ENCODE results near the gene KCND1. TPM values are rescaled to one million over a fixed set of nuclear protein-coding genes. Genes with fewer than 3 reads are reported as not detected.
A peak's percentile ranks its signal among the peaks of the same experiment; 100 is the strongest.

KCND1 gene
- total RNA-seq: 1 to 10 TPM; 4.9 TPM

DNA sequence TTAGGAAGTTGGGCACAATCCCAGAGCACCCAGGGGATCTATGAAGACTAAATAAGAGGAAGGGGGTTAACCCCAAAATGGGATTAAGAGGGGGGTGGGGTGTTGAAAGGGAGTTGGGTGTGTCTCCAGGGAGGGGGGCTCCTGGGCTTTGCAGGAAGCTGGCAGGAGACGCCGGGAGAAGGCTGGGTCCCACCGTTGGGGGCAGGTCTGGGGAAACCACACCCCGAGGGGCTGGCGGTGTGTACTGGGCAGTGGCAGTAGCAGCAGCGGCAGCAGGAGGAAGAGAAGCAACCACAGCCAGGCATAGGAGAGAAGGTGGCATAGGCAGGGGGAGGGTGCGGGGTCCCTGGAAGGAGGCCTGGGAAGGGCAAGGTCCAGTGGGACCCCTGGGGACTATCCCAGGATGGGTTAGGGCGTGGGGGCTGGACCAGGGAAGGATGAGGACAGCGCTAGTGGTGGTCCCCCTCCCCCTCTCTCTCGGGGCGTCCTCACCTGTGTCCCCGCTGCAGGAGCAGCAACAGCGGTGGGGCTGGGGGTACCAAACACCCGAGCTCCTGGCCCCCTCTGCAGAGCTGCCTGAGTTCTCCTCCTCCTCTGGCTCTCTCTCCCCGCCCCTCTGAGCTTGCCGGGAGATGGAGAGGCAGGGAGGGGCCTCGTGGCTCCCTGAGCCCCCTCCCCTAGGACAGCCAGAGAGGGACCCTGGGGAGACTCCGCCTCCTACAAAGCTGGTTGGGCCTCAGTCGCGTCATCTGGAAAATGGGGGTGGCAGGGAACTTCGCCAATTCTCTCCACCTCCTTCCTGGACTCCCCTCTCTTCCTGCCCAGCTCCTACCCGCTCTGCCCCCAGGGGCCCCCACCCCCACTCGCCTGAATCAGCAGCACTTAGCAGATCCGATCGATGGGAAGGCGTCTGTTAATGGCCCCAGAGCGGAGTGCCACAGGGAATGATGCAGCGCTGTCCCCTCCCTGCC is at the start of gene KCND1:
TSS of gene KCND1 (minus strand) at position 596 of the 971 bp plus-strand sequence. CDS start 1,573 bp downstream, outside the sequence.
- no peak within 1 kb of the TSS for H3K4me3 Mint-ChIP-seq
- H3K9me3 Mint-ChIP-seq: no peaks in the 10 kb centered on the region
- peaks cover 29% of the 10 kb centered on the region for H3K36me3 Mint-ChIP-seq (ENCODE audit: low read depth)
- H3K4me1 Mint-ChIP-seq: peaks cover 20% of the 10 kb centered on the region
- ChIA-PET POLR2A (interaction anchor here (0.9 to 1.4 kb wide), 4 partner anchors 13 to 18 kb away, joined by 3 to 5 read pairs (median 4); no protein-coding TSS in a partner anchor), CTCF (interaction anchor here (1.1 kb wide), 1 partner anchor 42 kb away, joined by 3 read pairs; no protein-coding TSS in a partner anchor)
- H3K27ac Mint-ChIP-seq: no peak within 1 kb of the TSS
- no peak for DNase-seq
- H3K27me3 Mint-ChIP-seq: no peaks in the 10 kb centered on the region

DNA sequence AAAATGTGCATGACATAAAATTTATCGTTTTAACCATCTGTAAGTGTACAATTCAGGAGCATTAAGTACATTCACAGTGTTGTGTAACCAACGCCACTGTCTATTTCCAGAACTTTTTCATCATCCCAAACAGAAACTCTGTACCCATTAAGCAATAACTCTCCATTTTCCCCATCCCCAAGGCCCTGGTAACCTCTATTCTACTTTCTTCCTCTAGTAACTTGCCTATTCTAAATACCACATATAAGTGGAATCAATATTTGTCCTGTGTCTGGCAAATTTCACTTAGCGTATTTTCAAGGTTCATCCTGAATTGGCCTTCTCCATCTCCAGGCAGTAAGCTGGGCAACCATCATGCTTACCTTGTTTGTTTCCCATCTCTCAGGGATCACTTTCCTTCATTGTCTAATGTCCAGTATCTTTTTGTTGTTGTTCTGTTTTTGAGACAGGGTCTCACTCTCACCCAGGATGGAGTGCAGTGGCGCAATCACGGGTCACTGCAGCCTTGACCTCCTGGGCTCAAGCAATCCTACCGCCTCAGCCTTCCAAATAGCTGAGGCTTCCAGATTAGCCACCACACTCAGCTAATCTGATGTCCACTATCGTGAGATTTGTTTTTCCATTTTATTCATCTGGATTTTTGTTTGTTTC is 48.1 kb upstream of the KCND1 start:
- ChIA-PET CTCF (no interaction called here), POLR2A (no interaction called here)
- H3K27ac Mint-ChIP-seq: no peak overlapping the region

DNA sequence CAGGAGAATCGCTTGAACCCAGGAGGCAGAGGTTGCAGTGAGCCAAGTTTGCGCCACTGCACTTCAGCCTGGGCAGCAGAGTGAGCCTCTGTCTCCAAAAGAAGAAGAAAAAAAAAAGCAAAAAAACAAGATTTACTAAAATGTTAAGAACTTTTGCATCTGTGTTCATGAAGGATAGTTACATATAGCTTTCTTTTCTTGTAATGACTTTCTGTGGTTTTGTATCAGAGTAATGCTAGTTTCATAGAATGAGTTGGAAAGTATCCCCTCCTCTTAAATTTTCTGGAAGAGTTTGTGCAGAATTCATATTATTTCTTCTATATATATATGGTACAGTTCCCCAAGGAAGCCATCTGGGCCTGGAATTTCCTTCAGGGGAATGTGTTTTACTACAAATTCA is 47.4 kb upstream of the KCND1 start:
- POLR2A ChIA-PET: no interaction called here
- no peak overlapping the region for H3K27ac Mint-ChIP-seq

More for the DNA sequence above, 48.1 kb upstream of the KCND1 start:
- Mint-ChIP-seq H3K4me1 (peaks cover 8% of the 10 kb centered on the region), H3K9me3 (no peaks in the 10 kb centered on the region), H3K36me3 (ENCODE audit: low read depth) (peaks cover 5% of the 10 kb centered on the region), H3K4me3 (no peak overlapping the region), H3K27me3 (no peaks in the 10 kb centered on the region)
- no peak for DNase-seq

DNA sequence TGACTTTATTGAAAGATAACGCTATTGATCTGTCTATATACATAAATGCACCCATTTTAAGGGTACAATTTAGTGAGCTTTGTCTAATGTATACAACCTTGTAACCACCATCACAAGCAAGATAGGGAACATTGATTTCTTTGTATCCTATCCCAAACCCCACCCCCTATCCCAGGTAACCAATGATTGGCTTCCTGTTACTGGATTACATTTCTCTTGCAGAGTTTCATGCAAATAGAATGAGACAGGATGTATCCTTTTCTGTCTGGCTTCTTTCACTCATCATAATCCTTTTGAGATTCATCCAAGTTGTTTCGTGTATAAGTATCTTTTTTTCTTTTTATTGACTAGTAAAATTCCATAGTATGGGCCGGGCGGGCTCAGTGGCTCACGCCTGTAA is 32.1 kb upstream of the KCND1 start:
- H3K27me3 Mint-ChIP-seq: no peaks in the 10 kb centered on the region
- ChIA-PET POLR2A (interaction anchor here (2.2 kb wide), 1 partner anchor 39 kb away, joined by 26 read pairs; the partner anchor contains the start of gene TFE3), CTCF (interaction anchor here (1.2 kb wide), 1 partner anchor 31 kb away, joined by 3 read pairs; no protein-coding TSS in a partner anchor)
- DNase-seq: no peak
- peaks cover 29% of the 10 kb centered on the region for H3K4me1 Mint-ChIP-seq
- H3K4me3 Mint-ChIP-seq: peak overlapping the region; percentile 50
- peaks cover 22% of the 10 kb centered on the region for H3K36me3 Mint-ChIP-seq (ENCODE audit: low read depth)
- H3K27ac Mint-ChIP-seq: peak overlapping the region; percentile 64
- H3K9me3 Mint-ChIP-seq: no peaks in the 10 kb centered on the region

More for the DNA sequence above, 47.4 kb upstream of the KCND1 start:
- Mint-ChIP-seq H3K27me3 (no peaks in the 10 kb centered on the region), H3K36me3 (ENCODE audit: low read depth) (no peaks in the 10 kb centered on the region), H3K4me1 (peaks cover 8% of the 10 kb centered on the region), H3K4me3 (no peak overlapping the region), H3K9me3 (no peaks in the 10 kb centered on the region)
- CTCF ChIA-PET: no interaction called here
- no peak for DNase-seq

DNA sequence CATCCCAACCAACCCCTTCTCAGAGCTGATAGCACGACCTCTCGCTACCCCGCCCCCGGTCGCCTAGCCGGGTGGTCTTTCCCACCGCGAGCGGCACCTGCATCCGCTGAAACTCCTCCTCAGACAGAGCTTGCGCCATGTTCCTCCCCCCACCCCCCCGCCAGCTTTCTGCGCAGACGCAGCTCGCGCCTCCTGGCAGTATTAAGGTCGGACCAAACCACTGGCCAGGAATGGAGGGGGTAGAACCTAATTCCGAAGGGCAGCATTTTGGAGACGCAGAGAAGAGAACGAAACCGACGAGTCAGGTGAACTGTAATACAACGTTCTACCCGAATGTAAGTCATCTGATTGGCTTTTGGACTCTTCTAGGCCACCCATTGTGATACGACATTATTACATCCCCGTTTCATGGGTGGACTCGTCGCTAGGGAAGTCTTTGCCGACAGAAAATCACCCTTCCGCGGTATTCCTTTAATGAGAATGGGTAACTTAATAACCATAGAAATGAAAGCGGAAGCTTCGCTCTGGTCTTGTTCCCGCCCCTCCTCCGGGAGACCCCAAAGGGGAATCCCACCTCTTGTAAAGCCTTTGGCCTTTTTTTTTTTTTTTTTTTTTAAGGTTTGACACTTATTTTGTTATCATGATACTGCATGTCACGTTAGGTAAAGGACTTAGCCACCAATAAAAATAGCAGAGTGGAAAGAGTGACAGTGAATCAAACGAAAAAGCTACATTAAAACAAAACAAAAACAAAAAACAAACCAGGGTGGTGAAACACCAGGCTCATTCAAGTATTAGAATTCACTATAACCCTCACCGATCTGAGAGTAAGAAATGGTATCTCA is 30.7 kb upstream of the KCND1 start, which contains the start of gene GRIPAP1:
TSS of gene GRIPAP1 (minus strand) at position 174 of the 845 bp plus-strand sequence. CDS start at position 139, 35 bp downstream.
- POLR2A ChIA-PET: interaction anchor here (0.7 to 2.2 kb wide), 16 partner anchors 8 to 428 kb away, joined by 3 to 26 read pairs (median 6); partner anchors contain the start of genes HDAC6, PQBP1, RBM3 and TFE3
- H3K27me3 Mint-ChIP-seq: no peaks in the 10 kb centered on the region
- CTCF ChIA-PET: interaction anchor here (0.6 to 1.4 kb wide), 9 partner anchors 9 to 462 kb away, joined by 3 to 7 read pairs (median 4); partner anchors contain the start of genes HDAC6, TBC1D25 and TFE3
- H3K4me3 Mint-ChIP-seq: peak within 1 kb of the TSS; percentile 98
- no peaks in the 10 kb centered on the region for H3K9me3 Mint-ChIP-seq
- H3K4me1 Mint-ChIP-seq: peaks cover 41% of the 10 kb centered on the region
- H3K27ac Mint-ChIP-seq: peak within 1 kb of the TSS; percentile 94
- peaks cover 35% of the 10 kb centered on the region for H3K36me3 Mint-ChIP-seq (ENCODE audit: low read depth)
- peak; percentile 82 for DNase-seq

DNA sequence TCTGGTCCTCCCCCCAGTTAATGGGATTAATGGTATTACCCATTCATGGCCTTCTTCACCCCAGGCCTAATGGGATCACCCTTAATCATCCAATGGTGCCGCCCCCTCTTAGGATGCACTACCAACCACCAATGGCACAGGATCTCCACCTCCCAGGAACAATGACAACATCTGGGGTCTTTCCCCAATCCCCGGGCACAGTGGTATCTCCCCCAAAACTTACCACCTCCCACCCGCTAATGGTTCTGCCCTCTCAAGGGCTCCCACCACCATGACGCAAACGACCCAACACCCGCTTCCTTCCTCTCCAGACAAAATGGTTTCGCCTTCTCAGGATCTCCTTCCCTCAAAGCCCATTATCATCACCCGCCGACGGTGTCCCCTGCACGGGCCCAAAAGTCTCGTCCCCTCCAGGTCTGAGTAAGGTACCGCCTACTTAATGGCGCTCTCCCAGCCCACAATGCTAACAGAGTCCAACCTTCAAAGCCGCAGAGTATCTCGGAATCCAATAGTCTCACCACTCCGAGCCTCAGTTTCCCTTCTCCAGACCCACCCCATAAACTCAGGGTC is 30.0 kb upstream of the KCND1 start:
- no peaks in the 10 kb centered on the region for H3K27me3 Mint-ChIP-seq

DNA sequence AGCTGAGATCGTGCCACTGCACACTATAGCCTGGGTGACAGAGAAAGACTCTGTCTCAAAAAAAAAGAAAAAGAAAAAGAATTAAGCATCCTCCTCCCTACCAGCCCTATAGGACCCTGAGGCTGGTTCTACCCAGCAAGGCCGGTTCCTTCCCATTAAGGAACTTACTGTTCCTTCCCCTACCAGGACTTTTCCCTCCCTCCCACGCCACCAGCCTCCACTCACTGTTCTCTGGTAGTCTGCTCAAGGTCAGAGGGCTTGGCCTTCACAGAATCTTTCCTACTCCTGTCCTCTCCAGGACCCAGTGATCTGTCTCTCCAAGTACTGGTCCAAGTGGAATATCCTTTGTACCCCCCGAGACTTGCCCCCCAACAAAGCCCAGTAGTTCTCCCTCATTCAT is 29.0 kb upstream of the KCND1 start:
- ChIA-PET POLR2A (no interaction called here), CTCF (no interaction called here)
- Mint-ChIP-seq H3K4me3 (peak overlapping the region; percentile 98), H3K9me3 (no peaks in the 10 kb centered on the region), H3K27ac (no peak overlapping the region), H3K4me1 (peaks cover 48% of the 10 kb centered on the region), H3K36me3 (ENCODE audit: low read depth) (peaks cover 48% of the 10 kb centered on the region), H3K27me3 (no peaks in the 10 kb centered on the region)
- DNase-seq: no peak

More for the DNA sequence above, 30.0 kb upstream of the KCND1 start:
- H3K4me1 Mint-ChIP-seq: peaks cover 48% of the 10 kb centered on the region
- peak overlapping the region; percentile 94 for H3K27ac Mint-ChIP-seq
- CTCF ChIA-PET: interaction anchor here (0.6 to 1.4 kb wide), 5 partner anchors 10 to 462 kb away, joined by 3 to 7 read pairs (median 4); partner anchors contain the start of genes HDAC6, TBC1D25 and TFE3
- POLR2A ChIA-PET: interaction anchor here (0.8 to 2.2 kb wide), 13 partner anchors 8 to 428 kb away, joined by 3 to 26 read pairs (median 6); partner anchors contain the start of genes HDAC6, PQBP1, RBM3 and TFE3
- H3K36me3 Mint-ChIP-seq (ENCODE audit: low read depth): peaks cover 43% of the 10 kb centered on the region
- no peaks in the 10 kb centered on the region for H3K9me3 Mint-ChIP-seq
- H3K4me3 Mint-ChIP-seq: peak overlapping the region; percentile 98
- DNase-seq: peak; percentile 58

DNA sequence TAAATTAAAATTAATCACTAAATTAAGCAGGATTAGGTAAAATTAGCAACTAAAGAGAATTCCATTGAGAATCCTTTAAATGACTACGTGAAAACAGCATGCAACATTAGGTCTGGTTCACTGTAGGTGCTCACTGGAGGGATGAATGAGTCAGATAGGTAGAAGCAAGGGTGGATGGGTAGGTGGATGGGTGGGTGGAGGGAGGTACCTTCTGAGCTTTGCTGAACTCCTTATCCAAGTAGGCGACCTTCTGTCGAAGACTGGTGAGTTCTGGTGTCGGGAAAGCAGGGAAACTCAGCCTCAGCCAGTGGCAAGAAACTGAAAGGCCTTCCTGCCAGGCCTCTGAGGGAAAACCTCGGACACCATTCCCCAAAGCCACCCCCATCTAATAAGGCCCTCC is 27.4 kb upstream of the KCND1 start:
- Mint-ChIP-seq H3K4me3 (no peak overlapping the region), H3K27me3 (no peaks in the 10 kb centered on the region), H3K27ac (no peak overlapping the region), H3K36me3 (ENCODE audit: low read depth) (peaks cover 59% of the 10 kb centered on the region), H3K4me1 (peaks cover 55% of the 10 kb centered on the region), H3K9me3 (no peaks in the 10 kb centered on the region)
- DNase-seq: no peak
- POLR2A ChIA-PET: no interaction called here
- CTCF ChIA-PET: no interaction called here

DNA sequence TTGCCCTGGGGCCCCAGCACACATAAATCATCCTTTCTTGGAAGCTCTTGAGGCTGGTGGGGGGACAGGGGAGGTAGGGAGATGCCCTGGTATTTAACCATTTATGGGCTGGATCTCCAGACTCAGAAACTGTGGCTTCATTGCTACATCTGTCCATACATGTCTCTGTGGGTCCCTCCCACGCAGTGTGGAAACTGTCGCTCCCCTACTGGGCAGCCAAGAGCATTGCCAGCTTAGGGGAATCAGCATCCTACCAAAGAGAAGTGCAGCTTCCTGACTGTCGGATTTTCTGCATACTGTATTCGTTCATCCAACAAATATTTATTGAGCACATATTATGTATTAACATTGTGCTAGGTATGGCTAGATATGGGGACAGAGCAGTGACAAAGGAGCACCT is 26.7 kb upstream of the KCND1 start:
- no peak overlapping the region for H3K4me3 Mint-ChIP-seq
- no peaks in the 10 kb centered on the region for H3K27me3 Mint-ChIP-seq
- POLR2A ChIA-PET: no interaction called here
- peaks cover 64% of the 10 kb centered on the region for H3K36me3 Mint-ChIP-seq (ENCODE audit: low read depth)
- H3K4me1 Mint-ChIP-seq: peaks cover 52% of the 10 kb centered on the region
- DNase-seq: no peak
- H3K9me3 Mint-ChIP-seq: no peaks in the 10 kb centered on the region
- H3K27ac Mint-ChIP-seq: no peak overlapping the region
- CTCF ChIA-PET: no interaction called here

DNA sequence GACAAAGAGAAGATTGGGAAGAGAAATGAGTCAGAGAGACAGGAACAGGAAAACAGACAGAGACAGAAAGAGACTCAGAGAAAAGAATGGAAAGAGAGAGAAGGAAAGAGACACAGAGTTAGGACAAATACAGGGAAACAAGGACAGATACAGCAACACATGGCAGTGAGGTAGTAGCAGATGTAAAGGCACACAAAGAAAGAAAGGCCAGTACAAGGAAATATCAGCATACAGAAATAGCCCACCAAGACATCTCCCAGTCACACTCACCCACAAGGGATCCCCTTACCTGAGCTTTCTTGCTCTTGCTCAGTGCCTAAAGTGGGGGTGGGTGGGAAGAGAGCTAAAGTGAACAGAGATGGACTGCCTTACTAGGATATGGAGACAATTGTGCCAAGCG is 26.2 kb upstream of the KCND1 start:
- ChIA-PET POLR2A (no interaction called here), CTCF (no interaction called here)
- H3K4me3 Mint-ChIP-seq: no peak overlapping the region
- no peaks in the 10 kb centered on the region for H3K27me3 Mint-ChIP-seq
- peaks cover 52% of the 10 kb centered on the region for H3K4me1 Mint-ChIP-seq
- H3K36me3 Mint-ChIP-seq (ENCODE audit: low read depth): peaks cover 68% of the 10 kb centered on the region
- H3K27ac Mint-ChIP-seq: no peak overlapping the region
- H3K9me3 Mint-ChIP-seq: no peaks in the 10 kb centered on the region
- no peak for DNase-seq

DNA sequence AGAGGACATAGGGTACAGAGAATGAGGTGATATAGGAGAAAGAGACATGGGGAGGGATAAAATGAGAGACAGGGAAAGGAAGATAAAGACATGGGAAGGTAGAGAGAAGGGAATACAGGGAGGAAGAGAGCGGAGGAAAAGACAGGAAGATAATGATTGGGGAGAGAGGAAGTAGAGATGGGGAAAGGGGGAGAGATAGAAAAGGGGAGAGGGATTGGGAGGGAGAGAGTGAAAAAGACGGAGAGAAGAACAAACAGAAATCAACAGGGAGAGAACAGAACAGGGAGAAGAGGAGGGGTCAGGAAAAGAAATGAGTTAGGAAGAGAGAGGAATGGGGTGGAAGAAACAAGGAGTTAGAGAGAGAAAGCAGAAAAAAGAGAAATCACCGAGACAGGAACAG is 25.8 kb upstream of the KCND1 start:
- Mint-ChIP-seq H3K36me3 (ENCODE audit: low read depth) (peaks cover 70% of the 10 kb centered on the region), H3K9me3 (no peaks in the 10 kb centered on the region), H3K27me3 (no peaks in the 10 kb centered on the region), H3K27ac (no peak overlapping the region), H3K4me3 (no peak overlapping the region), H3K4me1 (peaks cover 48% of the 10 kb centered on the region)
- ChIA-PET POLR2A (no interaction called here), CTCF (no interaction called here)
- no peak for DNase-seq

DNA sequence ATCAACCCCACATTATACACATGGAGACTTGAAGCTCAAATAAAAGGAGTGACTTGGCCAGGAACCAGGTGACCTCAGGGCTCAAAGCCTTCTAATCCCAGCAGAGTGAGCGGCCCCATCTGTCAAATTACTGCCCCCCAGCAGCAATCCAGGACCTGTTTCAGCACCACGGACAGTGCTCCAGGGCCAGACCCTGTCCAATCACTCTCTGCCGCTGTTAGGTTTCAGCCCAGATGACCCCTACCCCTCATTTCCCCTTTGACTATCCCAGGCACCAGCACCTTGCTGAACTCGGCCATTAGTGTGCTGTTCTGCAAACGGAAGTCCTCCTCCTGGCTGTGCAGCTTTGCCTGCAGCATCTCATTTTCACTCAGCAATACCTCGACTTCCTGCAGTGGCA is 25.3 kb upstream of the KCND1 start:
- Mint-ChIP-seq H3K9me3 (no peaks in the 10 kb centered on the region), H3K27me3 (no peaks in the 10 kb centered on the region), H3K36me3 (ENCODE audit: low read depth) (peaks cover 73% of the 10 kb centered on the region), H3K27ac (no peak overlapping the region), H3K4me3 (no peak overlapping the region), H3K4me1 (peaks cover 48% of the 10 kb centered on the region)
- CTCF ChIA-PET: no interaction called here
- POLR2A ChIA-PET: no interaction called here
- DNase-seq: no peak

Measured in activated CD4-positive, alpha-beta memory T cell treated with anti-CD3 and anti-CD28 coated beads, Interleukin-2, amount 10 ng/mL, durations not matched to agents 7 days and 5 days (primary cell).